MM.1S (cell line): Measurements from ENCODE around the gene USF2.

Source experiments
- EZH2 ChIP-seq: fragments of 300-600 bp; sonication (generic); optimal IDR thresholded peaks from 2 replicates; pipeline ENCODE3; 2017; ENCODE audit warnings: low read depth, mild to moderate bottlenecking, antibody characterized with exemption, low read length, mixed read lengths
- TF ChIP-seq, protein P1 (sequence below): fragments of 300-600 bp; sonication (generic); IDR thresholded peaks from 2 replicates; pipeline ENCODE4 v1.5.1; 2016; ENCODE audit warnings: antibody characterized with exemption, low read length, mixed read lengths

DNA sequence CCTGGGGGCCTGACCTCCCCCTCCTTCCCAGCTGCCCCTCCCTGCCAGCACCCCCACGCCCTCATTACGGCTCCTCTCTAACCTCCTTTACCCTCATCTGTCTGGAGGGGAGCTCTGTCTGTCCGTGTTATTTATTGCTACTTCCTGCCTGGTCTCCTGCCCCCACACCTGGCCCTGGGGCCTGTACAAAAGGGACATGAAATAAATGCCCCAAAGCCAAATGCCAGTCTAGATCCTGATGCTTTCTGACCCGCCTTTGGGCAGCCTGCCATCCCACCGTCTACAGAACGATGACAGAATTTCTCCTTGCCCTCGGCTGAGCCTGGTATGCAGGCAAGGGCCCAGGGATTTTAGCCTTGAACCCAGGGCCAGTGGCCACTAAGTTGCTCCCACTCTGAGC is 44.8 kb downstream of the USF2 start:
- TF ChIP-seq, protein P1, sequence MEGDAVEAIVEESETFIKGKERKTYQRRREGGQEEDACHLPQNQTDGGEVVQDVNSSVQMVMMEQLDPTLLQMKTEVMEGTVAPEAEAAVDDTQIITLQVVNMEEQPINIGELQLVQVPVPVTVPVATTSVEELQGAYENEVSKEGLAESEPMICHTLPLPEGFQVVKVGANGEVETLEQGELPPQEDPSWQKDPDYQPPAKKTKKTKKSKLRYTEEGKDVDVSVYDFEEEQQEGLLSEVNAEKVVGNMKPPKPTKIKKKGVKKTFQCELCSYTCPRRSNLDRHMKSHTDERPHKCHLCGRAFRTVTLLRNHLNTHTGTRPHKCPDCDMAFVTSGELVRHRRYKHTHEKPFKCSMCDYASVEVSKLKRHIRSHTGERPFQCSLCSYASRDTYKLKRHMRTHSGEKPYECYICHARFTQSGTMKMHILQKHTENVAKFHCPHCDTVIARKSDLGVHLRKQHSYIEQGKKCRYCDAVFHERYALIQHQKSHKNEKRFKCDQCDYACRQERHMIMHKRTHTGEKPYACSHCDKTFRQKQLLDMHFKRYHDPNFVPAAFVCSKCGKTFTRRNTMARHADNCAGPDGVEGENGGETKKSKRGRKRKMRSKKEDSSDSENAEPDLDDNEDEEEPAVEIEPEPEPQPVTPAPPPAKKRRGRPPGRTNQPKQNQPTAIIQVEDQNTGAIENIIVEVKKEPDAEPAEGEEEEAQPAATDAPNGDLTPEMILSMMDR = no peak
- TF ChIP-seq EZH2 = no peak
